Measurements from ENCODE around the gene CES2. TPM values are rescaled to one million over a fixed set of nuclear protein-coding genes. Genes with fewer than 3 reads are reported as not detected.

CES2 gene
- total RNA-seq, 1 experiment from 2014 or later: 35.4 TPM

DNA sequence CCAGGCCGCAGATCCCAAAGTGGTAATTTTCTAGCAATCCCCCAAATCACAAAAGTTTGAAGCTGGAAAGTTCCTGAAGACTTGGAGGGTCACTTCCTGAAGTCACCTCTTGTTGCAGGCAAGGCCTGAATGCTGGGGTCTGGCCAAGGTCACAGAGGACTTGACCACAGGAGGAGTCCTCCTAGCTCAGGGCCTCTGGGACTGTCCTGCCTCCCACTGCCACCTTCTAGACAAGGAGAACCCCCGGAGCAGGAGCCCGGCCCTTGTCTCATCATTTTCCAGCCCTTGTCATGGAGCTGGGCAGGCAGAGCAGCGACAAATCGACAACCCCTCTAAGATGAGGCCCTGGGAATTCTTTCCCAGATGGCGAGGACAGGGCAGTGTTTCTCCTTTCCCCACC lies 17.0 kb upstream of the CES2 start:
- BruUV-seq (replicated peaks): no TSS peak
- no peaks in the 10 kb centered on the region for H3K9me2 ChIP-seq (ENCODE audit: insufficient read depth)

More for the DNA sequence above, 17.0 kb upstream of the CES2 start:
- Histone ChIP-seq H3K4me3 (replicated peaks in 1 of 2; ENCODE audit: low read depth in 1 of 2, low read length in 2 of 2) (no peak overlapping the region), H4K20me1 (ENCODE audit: insufficient read depth) (no peaks in the 10 kb centered on the region), H2AFZ (ENCODE audit: low read depth, low read length, poor library complexity, severe bottlenecking) (no peak overlapping the region), H3K36me3 (ENCODE audit: control insufficient read depth in 1 of 2, insufficient read depth in 2 of 2, low read length in 2 of 2) (no peaks in the 10 kb centered on the region), H3K4me2 (ENCODE audit: low read length) (no peak overlapping the region), H3K79me2 (ENCODE audit: insufficient read depth, low read length) (no peaks in the 10 kb centered on the region), H3K4me1 (ENCODE audit: control insufficient read depth in 1 of 2, insufficient read depth in 2 of 2, low read length in 2 of 2) (no peaks in the 10 kb centered on the region), H3K27ac (ENCODE audit: low read depth, low read length) (no peak overlapping the region), H3K9me3 (ENCODE audit: control insufficient read depth in 1 of 2, insufficient read depth in 1 of 2, low read depth in 1 of 2, low read length in 2 of 2) (no peaks in the 10 kb centered on the region), H3K9ac (ENCODE audit: low read length) (no peak overlapping the region), H3K27me3 (ENCODE audit: insufficient read depth, low read length) (no peaks in the 10 kb centered on the region)
- ChIA-PET POLR2A (no interaction called here), RAD21 (ENCODE audit: low non-redundant PET in 1 of 2, low total read pairs in 2 of 2, uncharacterized antibody in 2 of 2, unreplicated experiment in 2 of 2) (no interaction called here), CTCF (interaction anchor here (1.1 to 1.2 kb wide), 2 partner anchors 8 to 23 kb away, joined by 4 to 5 read pairs; no protein-coding TSS in a partner anchor)
- TF ChIP-seq JUND (IDR thresholded peaks at IDR 0.05) (no peak), CBX3 (IDR thresholded peaks at IDR 0.05; ENCODE audit: low read depth) (no peak), RAD21 (IDR thresholded peaks at IDR 0.05; ENCODE audit: low read depth) (no peak), TCF7L2 (IDR thresholded peaks at IDR 0.05; ENCODE audit: borderline replicate concordance, extremely low read depth, insufficient read depth, insufficient read length) (no peak), ELF1 (IDR thresholded peaks at IDR 0.05; ENCODE audit: borderline replicate concordance, low read depth) (no peak), FOSL1 (IDR thresholded peaks at IDR 0.05; ENCODE audit: low read depth) (no peak), CEBPB (IDR thresholded peaks at IDR 0.05; ENCODE audit: low read depth) (no peak), EZH2 (IDR thresholded peaks at IDR 0.05) (no peak)
- TF ChIP-seq, protein P1, sequence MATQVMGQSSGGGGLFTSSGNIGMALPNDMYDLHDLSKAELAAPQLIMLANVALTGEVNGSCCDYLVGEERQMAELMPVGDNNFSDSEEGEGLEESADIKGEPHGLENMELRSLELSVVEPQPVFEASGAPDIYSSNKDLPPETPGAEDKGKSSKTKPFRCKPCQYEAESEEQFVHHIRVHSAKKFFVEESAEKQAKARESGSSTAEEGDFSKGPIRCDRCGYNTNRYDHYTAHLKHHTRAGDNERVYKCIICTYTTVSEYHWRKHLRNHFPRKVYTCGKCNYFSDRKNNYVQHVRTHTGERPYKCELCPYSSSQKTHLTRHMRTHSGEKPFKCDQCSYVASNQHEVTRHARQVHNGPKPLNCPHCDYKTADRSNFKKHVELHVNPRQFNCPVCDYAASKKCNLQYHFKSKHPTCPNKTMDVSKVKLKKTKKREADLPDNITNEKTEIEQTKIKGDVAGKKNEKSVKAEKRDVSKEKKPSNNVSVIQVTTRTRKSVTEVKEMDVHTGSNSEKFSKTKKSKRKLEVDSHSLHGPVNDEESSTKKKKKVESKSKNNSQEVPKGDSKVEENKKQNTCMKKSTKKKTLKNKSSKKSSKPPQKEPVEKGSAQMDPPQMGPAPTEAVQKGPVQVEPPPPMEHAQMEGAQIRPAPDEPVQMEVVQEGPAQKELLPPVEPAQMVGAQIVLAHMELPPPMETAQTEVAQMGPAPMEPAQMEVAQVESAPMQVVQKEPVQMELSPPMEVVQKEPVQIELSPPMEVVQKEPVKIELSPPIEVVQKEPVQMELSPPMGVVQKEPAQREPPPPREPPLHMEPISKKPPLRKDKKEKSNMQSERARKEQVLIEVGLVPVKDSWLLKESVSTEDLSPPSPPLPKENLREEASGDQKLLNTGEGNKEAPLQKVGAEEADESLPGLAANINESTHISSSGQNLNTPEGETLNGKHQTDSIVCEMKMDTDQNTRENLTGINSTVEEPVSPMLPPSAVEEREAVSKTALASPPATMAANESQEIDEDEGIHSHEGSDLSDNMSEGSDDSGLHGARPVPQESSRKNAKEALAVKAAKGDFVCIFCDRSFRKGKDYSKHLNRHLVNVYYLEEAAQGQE (IDR thresholded peaks at IDR 0.05; ENCODE audit: low read depth): no peak
- intact Hi-C loops (cut with micrococcal nuclease): no loop called here
- ATAC-seq: no peak
- DNase-seq (ENCODE audit: low read depth, low spot score): no peak

All from HCT116 (cell line).